ENCODE results near the gene LCE7A. TPM values are rescaled to one million over a fixed set of nuclear protein-coding genes. Genes with fewer than 3 reads are reported as not detected.

LCE7A gene
- total and polyA plus RNA-seq, 2 donors (not counting 3 experiments of a cell fraction or from before 2014, with no cell fraction given): not detected

GRCh38 chr1:152880316-152880715, 20.5 kb downstream of the LCE7A start:
- CTCF ChIA-PET: no interaction called here
- Histone ChIP-seq H3K4me3 (replicated peaks in 1 of 3; ENCODE audit: insufficient read depth in 1 of 3, low read depth in 1 of 3, low read length in 3 of 3) (no peak overlapping the region), H3K79me2 (ENCODE audit: control insufficient read depth, insufficient read depth, low read length) (no peaks in the 10 kb centered on the region), H3K9me1 (replicated peaks; ENCODE audit: control insufficient read depth, extremely low read depth, insufficient read depth, low read length) (no peaks in the 10 kb centered on the region), H3K4me2 (ENCODE audit: insufficient read depth, low read length) (no peak overlapping the region), H4K20me1 (replicated peaks; ENCODE audit: control insufficient read depth, extremely low read depth, insufficient read depth, low read length) (no peaks in the 10 kb centered on the region), H3K4me1 (ENCODE audit: control insufficient read depth, extremely low read depth, insufficient read depth, low read length) (no peaks in the 10 kb centered on the region), H3K27ac (ENCODE audit: insufficient read depth, low read depth, low read length) (no peak overlapping the region), H3K9ac (replicated peaks; ENCODE audit: extremely low read depth, insufficient read depth, low read length) (no peak overlapping the region), H3K27me3 (ENCODE audit: control insufficient read depth in 2 of 2, insufficient read depth in 2 of 2, low read length in 2 of 2) (no peaks in the 10 kb centered on the region), H3K36me3 (ENCODE audit: control insufficient read depth in 2 of 2, extremely low read depth in 1 of 2, insufficient read depth in 2 of 2, low read length in 2 of 2) (no peaks in the 10 kb centered on the region), H2AFZ (ENCODE audit: low read depth, low read length) (no peak overlapping the region), H3K9me3 (replicated peaks; ENCODE audit: control insufficient read depth, insufficient read depth, low read length) (no peaks in the 10 kb centered on the region)
- intact Hi-C loops (cut with micrococcal nuclease): no loop called here
- FAIRE-seq (no peak), DNase-seq (ENCODE audit: low read depth, low spot score) (no peak)
- dilution Hi-C loops (cut with MboI; ENCODE audit: extremely low pct_ligation_motif_present, low sequenced_read_pairs): no loop called here
- TF ChIP-seq POLR2A (IDR thresholded peaks at IDR 0.05; ENCODE audit: low read depth, low read length): no peak
- no peak for TF ChIP-seq FOS (IDR thresholded peaks at IDR 0.05; ENCODE audit: borderline replicate concordance, insufficient read depth, low read length)
- TF ChIP-seq MYC (IDR thresholded peaks at IDR 0.05; ENCODE audit: low read depth, low read length): no peak
- no peak for TF ChIP-seq JUN (IDR thresholded peaks at IDR 0.05; ENCODE audit: borderline replicate concordance, insufficient read depth, insufficient read length, low read depth)
- TF ChIP-seq EZH2 (IDR thresholded peaks at IDR 0.05; ENCODE audit: borderline replicate concordance, low read depth, low read length, severe bottlenecking): no peak
- TF ChIP-seq, protein P1, sequence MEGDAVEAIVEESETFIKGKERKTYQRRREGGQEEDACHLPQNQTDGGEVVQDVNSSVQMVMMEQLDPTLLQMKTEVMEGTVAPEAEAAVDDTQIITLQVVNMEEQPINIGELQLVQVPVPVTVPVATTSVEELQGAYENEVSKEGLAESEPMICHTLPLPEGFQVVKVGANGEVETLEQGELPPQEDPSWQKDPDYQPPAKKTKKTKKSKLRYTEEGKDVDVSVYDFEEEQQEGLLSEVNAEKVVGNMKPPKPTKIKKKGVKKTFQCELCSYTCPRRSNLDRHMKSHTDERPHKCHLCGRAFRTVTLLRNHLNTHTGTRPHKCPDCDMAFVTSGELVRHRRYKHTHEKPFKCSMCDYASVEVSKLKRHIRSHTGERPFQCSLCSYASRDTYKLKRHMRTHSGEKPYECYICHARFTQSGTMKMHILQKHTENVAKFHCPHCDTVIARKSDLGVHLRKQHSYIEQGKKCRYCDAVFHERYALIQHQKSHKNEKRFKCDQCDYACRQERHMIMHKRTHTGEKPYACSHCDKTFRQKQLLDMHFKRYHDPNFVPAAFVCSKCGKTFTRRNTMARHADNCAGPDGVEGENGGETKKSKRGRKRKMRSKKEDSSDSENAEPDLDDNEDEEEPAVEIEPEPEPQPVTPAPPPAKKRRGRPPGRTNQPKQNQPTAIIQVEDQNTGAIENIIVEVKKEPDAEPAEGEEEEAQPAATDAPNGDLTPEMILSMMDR (IDR thresholded peaks at IDR 0.05; ENCODE audit: extremely low read depth in 1 of 2, insufficient read depth in 1 of 2, low read depth in 1 of 2, low read length in 2 of 2): no peak
- TF ChIP-seq, protein P2, sequence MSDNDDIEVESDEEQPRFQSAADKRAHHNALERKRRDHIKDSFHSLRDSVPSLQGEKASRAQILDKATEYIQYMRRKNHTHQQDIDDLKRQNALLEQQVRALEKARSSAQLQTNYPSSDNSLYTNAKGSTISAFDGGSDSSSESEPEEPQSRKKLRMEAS (IDR thresholded peaks at IDR 0.05; ENCODE audit: insufficient read depth, insufficient read length): no peak
- no peak for TF ChIP-seq GATA2 (IDR thresholded peaks at IDR 0.05; ENCODE audit: insufficient read depth, insufficient read length, low read depth, low read length)
- no peak for TF ChIP-seq POLR2AphosphoS5 (IDR thresholded peaks at IDR 0.05; ENCODE audit: insufficient read depth, low read depth, low read length)
- POLR2A ChIA-PET: no interaction called here
- BruUV-seq (replicated peaks): no TSS peak
